PFSK-1 (cell line): ENCODE measurements around the gene PPP2R5B.

Experiments
- FOXP2 ChIP-seq: optimal IDR thresholded peaks from 2 replicates; pipeline ENCODE3; 2011; ENCODE audit warnings: borderline replicate concordance, control low read depth, inconsistent platforms; ENCODE audit not compliant: insufficient read depth; ENCODE audit errors: extremely low read length, extremely low read depth
- POLR2AphosphoS5 ChIP-seq: IDR thresholded peaks from 2 replicates; pipeline ENCODE4 v1.6.1; 2012; ENCODE audit warnings: low read depth, mild to moderate bottlenecking, control low read depth, low read length, moderate library complexity
- REST ChIP-seq, 2 experiments: IDR thresholded peaks; 2 replicates each; pipeline versions ENCODE4 v1.6.1 to v1.8.0; 2011 to 2012; ENCODE audit warnings: low read depth in 2 of 2, low read length in 2 of 2, control low read depth in 1 of 2, inconsistent platforms in 1 of 2, mild to moderate bottlenecking in 1 of 2, moderate library complexity in 1 of 2; ENCODE audit not compliant: insufficient read depth in 1 of 2
- SIN3A ChIP-seq: IDR thresholded peaks from 2 replicates; pipeline ENCODE4 v1.6.1; 2012; ENCODE audit warnings: mild to moderate bottlenecking, low read length, moderate library complexity, borderline replicate concordance; ENCODE audit not compliant: insufficient read depth
- TAF1 ChIP-seq: IDR thresholded peaks from 2 replicates; pipeline ENCODE4 v1.6.1; 2012; ENCODE audit warnings: low read length, control low read depth, borderline replicate concordance; ENCODE audit not compliant: insufficient read depth

PPP2R5B gene

GRCh38 chr11:64881476-64881875 is 43.0 kb upstream of the PPP2R5B start:
- TF ChIP-seq TAF1 (no peak), FOXP2 (no peak), POLR2AphosphoS5 (no peak), SIN3A (no peak), REST (IDR thresholded peaks at IDR 0.05; ENCODE audit: insufficient read depth in 1 of 2, low read depth in 2 of 2, low read length in 2 of 2) (no peak)

GRCh38 chr11:64882243-64882642 is 42.2 kb upstream of the PPP2R5B start:
- no peak for TF ChIP-seq FOXP2
- TF ChIP-seq REST (IDR thresholded peaks at IDR 0.05; ENCODE audit: insufficient read depth in 1 of 2, low read depth in 2 of 2, low read length in 2 of 2), result no peak
- TF ChIP-seq TAF1, result no peak
- no peak for TF ChIP-seq SIN3A
- TF ChIP-seq POLR2AphosphoS5, result no peak

- TF ChIP-seq FOXP2, result no peak
- no peak for TF ChIP-seq SIN3A
- TF ChIP-seq TAF1, result no peak
These were observed 40.9 kb upstream of the PPP2R5B start for GRCh38 chr11:64883575-64883974.

GRCh38 chr11:64884019-64884418 is 40.5 kb upstream of the PPP2R5B start:
- TF ChIP-seq SIN3A, result no peak
- no peak for TF ChIP-seq POLR2AphosphoS5
- TF ChIP-seq TAF1, result no peak
- TF ChIP-seq REST (IDR thresholded peaks at IDR 0.05; ENCODE audit: insufficient read depth in 1 of 2, low read depth in 2 of 2, low read length in 2 of 2), result no peak
- no peak for TF ChIP-seq FOXP2

- TF ChIP-seq TAF1 (no peak), REST (IDR thresholded peaks at IDR 0.05; ENCODE audit: insufficient read depth in 1 of 2, low read depth in 2 of 2, low read length in 2 of 2) (no peak), FOXP2 (no peak), SIN3A (no peak; the same call in 1 of the 2 replicates), POLR2AphosphoS5 (no peak)
These were observed 38.9 kb upstream of the PPP2R5B start for GRCh38 chr11:64885367-64886286.
